Mesenchymal stem cell (in vitro differentiated cells and primary cell): Measurements from ENCODE around the gene DIP2C.

Experiments
- DNase-seq: peaks from one replicate; pipeline ENCODE4 v3.0.0-alpha.2; 2013
- H2AFZ ChIP-seq: one replicate; pipeline ENCODE4 v1.6.1; 2013; ENCODE audit warnings: low read depth, mild to moderate bottlenecking, control low read depth, inconsistent platforms, low read length, moderate library complexity
- H2AK5ac ChIP-seq: 2 replicates; pipeline ENCODE4 v1.6.1; 2013; ENCODE audit warnings: low read length, moderate library complexity, mild to moderate bottlenecking, inconsistent platforms; ENCODE audit not compliant: severe bottlenecking
- H2BK120ac ChIP-seq: one replicate; pipeline ENCODE4 v1.6.1; 2013; ENCODE audit warnings: low read depth, mild to moderate bottlenecking, inconsistent platforms, low read length, moderate library complexity
- H2BK12ac ChIP-seq, 2 experiments: one replicate each; pipeline ENCODE4 v1.6.1; 2013; ENCODE audit warnings: inconsistent platforms in 2 of 2, low read length in 2 of 2, mild to moderate bottlenecking in 2 of 2, moderate library complexity in 2 of 2, control low read depth in 1 of 2
- H2BK15ac ChIP-seq: one replicate; pipeline ENCODE4 v1.6.1; 2013; ENCODE audit warnings: mild to moderate bottlenecking, low read depth, inconsistent platforms; ENCODE audit not compliant: poor library complexity, severe bottlenecking
- H2BK5ac ChIP-seq: 2 replicates; pipeline ENCODE4 v1.6.1; 2013; ENCODE audit warnings: low read depth, mild to moderate bottlenecking, low read length, control low read depth, inconsistent platforms; ENCODE audit not compliant: poor library complexity, severe bottlenecking
- H3K14ac ChIP-seq, 2 experiments: one replicate each; pipeline ENCODE4 v1.6.1; 2013; ENCODE audit warnings: inconsistent platforms in 2 of 2, low read length in 2 of 2, control low read depth in 1 of 2, mild to moderate bottlenecking in 1 of 2, moderate library complexity in 1 of 2
- H3K18ac ChIP-seq, 2 experiments: one replicate each; pipeline ENCODE4 v1.6.1; 2013; ENCODE audit warnings: inconsistent platforms in 2 of 2, low read length in 2 of 2, control low read depth in 1 of 2, low read depth in 1 of 2, mild to moderate bottlenecking in 1 of 2
- H3K23ac ChIP-seq, 2 experiments: one replicate each; pipeline ENCODE4 v1.6.1; 2013; ENCODE audit warnings: inconsistent platforms in 2 of 2, low read length in 2 of 2, mild to moderate bottlenecking in 2 of 2, moderate library complexity in 2 of 2, control low read depth in 1 of 2
- H3K27ac ChIP-seq: 2 replicates; pipeline ENCODE4 v1.5.1; 2013; ENCODE audit warnings: mild to moderate bottlenecking, moderate library complexity, low read length, control low read depth, inconsistent platforms; ENCODE audit not compliant: poor library complexity, severe bottlenecking
- H3K27me3 ChIP-seq, 2 experiments: 2 replicates each; pipeline versions ENCODE4 v1.6.1 to v1.7.0; 2013; ENCODE audit warnings: low read length in 2 of 2, mild to moderate bottlenecking in 2 of 2, moderate library complexity in 2 of 2, control low read depth in 1 of 2, inconsistent platforms in 1 of 2; ENCODE audit not compliant: control insufficient read depth in 1 of 2, insufficient read depth in 1 of 2
- H3K36me3 ChIP-seq, 2 experiments: 2 replicates each; pipeline versions ENCODE4 v1.6.1 to v1.7.0; 2013; ENCODE audit warnings: low read length in 2 of 2, control low read depth in 1 of 2, inconsistent platforms in 1 of 2, low read depth in 1 of 2, mild to moderate bottlenecking in 1 of 2; ENCODE audit not compliant: insufficient read depth in 2 of 2, control insufficient read depth in 1 of 2
- H3K4ac ChIP-seq, 2 experiments: one replicate each; pipeline ENCODE4 v1.6.1; 2013; ENCODE audit warnings: inconsistent platforms in 2 of 2, low read length in 2 of 2, mild to moderate bottlenecking in 2 of 2, moderate library complexity in 2 of 2, control low read depth in 1 of 2, low read depth in 1 of 2
- H3K4me1 ChIP-seq: 2 replicates; pipeline ENCODE4 v1.6.1; 2013; ENCODE audit warnings: low read depth, low read length, control low read depth; ENCODE audit not compliant: control insufficient read depth, insufficient read depth
- H3K4me2 ChIP-seq: 2 replicates; pipeline ENCODE4 v1.6.1; 2013; ENCODE audit warnings: low read length, mild to moderate bottlenecking, inconsistent platforms; ENCODE audit not compliant: poor library complexity, severe bottlenecking
- H3K4me3 ChIP-seq, 2 experiments: 2 replicates each; pipeline versions ENCODE4 v1.5.1 to v1.7.0; 2013; ENCODE audit warnings: low read length in 2 of 2, mild to moderate bottlenecking in 2 of 2, control low read depth in 1 of 2, low read depth in 1 of 2; ENCODE audit not compliant: insufficient read depth in 1 of 2
- H3K79me1 ChIP-seq: replicated peaks from 2 replicates; pipeline ENCODE4 v1.6.1; 2013; ENCODE audit warnings: mild to moderate bottlenecking, control low read depth, low read length, inconsistent platforms; ENCODE audit not compliant: poor library complexity, severe bottlenecking
- H3K9ac ChIP-seq: 2 replicates; pipeline ENCODE4 v1.7.0; 2013; ENCODE audit warnings: mild to moderate bottlenecking, low read length, moderate library complexity
- H3K9me3 ChIP-seq: 2 replicates; pipeline ENCODE4 v1.7.0; 2013; ENCODE audit warnings: mild to moderate bottlenecking, low read length; ENCODE audit not compliant: control insufficient read depth
- H4K8ac ChIP-seq: one replicate; pipeline ENCODE4 v1.6.1; 2013; ENCODE audit warnings: inconsistent platforms, mild to moderate bottlenecking, low read length, moderate library complexity
- H4K91ac ChIP-seq: one replicate; pipeline ENCODE4 v1.6.1; 2013; ENCODE audit warnings: mild to moderate bottlenecking, low read length, inconsistent platforms
- WGBS: methylation state at CpG from one replicate; pipeline ENCODE4 v1.1.7; 2013; ENCODE audit warnings: mixed read lengths; 5-methylcytosine and 5-hydroxymethylcytosine counted together

The DIP2C gene

DNA sequence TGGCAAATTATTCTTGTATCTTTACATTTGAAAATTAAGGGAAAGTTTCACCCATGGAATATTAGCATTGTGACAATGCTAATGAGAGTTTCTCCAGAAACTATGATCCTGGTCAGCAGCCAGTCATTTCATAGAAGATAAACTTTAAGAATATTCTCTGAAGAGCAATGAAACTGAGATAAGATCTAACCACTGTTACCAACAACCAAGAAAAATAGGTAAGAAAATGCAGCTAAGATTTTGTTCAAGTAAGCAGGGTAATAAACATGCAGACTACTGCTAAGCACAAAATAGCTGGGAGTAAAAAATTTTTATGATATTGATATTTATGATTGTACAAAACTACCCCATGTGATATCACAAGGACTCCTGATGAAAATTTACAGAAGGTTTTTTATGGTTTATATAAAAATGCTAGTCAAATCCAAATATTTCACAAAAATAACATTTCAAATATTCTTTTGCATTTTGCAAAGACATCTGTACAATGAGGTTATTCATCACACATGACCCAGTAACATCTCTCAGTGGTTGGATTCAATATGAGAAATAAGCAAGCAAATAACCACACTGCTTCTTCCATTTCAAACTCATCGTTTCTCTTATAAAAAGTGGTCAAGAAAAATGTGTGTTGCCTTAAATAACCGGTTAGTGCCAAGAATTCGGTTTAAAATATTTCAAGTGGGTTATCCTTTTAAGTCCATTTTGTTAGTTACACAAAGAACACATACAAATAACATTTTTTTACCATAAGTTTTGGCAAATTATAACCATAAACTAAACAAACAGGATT is 251.6 kb downstream of the DIP2C start:
- peaks cover 14% of the 10 kb centered on the region for H3K79me1 ChIP-seq
- H2BK15ac ChIP-seq = no peak overlapping the region
- H3K9me3 ChIP-seq = no peaks in the 10 kb centered on the region
- H3K36me3 ChIP-seq = peaks cover 30 to 52% of the 10 kb centered on the region in 2 experiments
- H2BK12ac ChIP-seq = no peak overlapping the region
- no peak overlapping the region for H3K23ac ChIP-seq
- no peak overlapping the region for H3K9ac ChIP-seq
- no peak overlapping the region for H2BK5ac ChIP-seq
- H3K4me3 ChIP-seq = no peak overlapping the region
- peaks cover 3% of the 10 kb centered on the region for H3K4me1 ChIP-seq
- no peak overlapping the region for H3K4ac ChIP-seq
- H4K91ac ChIP-seq = no peak overlapping the region
- H3K27ac ChIP-seq = no peak overlapping the region
- no CpG with 5 or more reads among the region's 3 CpGs for WGBS
- no peak for DNase-seq
- H3K18ac ChIP-seq = no peak overlapping the region
- H3K27me3 ChIP-seq = no peaks in the 10 kb centered on the region
- H2AFZ ChIP-seq = no peak overlapping the region
- no peak overlapping the region for H3K14ac ChIP-seq
- no peak overlapping the region for H4K8ac ChIP-seq
- H2AK5ac ChIP-seq = no peak overlapping the region
- no peak overlapping the region for H2BK120ac ChIP-seq
- H3K4me2 ChIP-seq = no peak overlapping the region

GRCh38 chr10:436911-437665 is 252.4 kb downstream of the DIP2C start:
- no peak overlapping the region for H2AK5ac ChIP-seq
- H3K4me1 ChIP-seq = peaks cover 3% of the 10 kb centered on the region
- 90% methylated on average over 13 of the region's 17 CpGs for WGBS
- no peak overlapping the region for H3K18ac ChIP-seq
- no peak overlapping the region for H3K4me3 ChIP-seq
- no peak overlapping the region for H2BK12ac ChIP-seq
- no peak overlapping the region for H4K91ac ChIP-seq
- H3K4me2 ChIP-seq = no peak overlapping the region
- H3K4ac ChIP-seq = no peak overlapping the region
- H3K36me3 ChIP-seq = peaks cover 30 to 57% of the 10 kb centered on the region in 2 experiments
- no peak overlapping the region for H3K9ac ChIP-seq
- H3K9me3 ChIP-seq = peaks cover under 1% of the 10 kb centered on the region
- no peak overlapping the region for H2AFZ ChIP-seq
- no peak for DNase-seq
- no peak overlapping the region for H3K27ac ChIP-seq
- H3K23ac ChIP-seq = no peak overlapping the region
- H4K8ac ChIP-seq = no peak overlapping the region
- H2BK120ac ChIP-seq = no peak overlapping the region
- H3K27me3 ChIP-seq = no peaks in the 10 kb centered on the region
- H3K79me1 ChIP-seq = peaks cover 13% of the 10 kb centered on the region
- H3K14ac ChIP-seq = no peak overlapping the region
- no peak overlapping the region for H2BK15ac ChIP-seq
- no peak overlapping the region for H2BK5ac ChIP-seq

DNA sequence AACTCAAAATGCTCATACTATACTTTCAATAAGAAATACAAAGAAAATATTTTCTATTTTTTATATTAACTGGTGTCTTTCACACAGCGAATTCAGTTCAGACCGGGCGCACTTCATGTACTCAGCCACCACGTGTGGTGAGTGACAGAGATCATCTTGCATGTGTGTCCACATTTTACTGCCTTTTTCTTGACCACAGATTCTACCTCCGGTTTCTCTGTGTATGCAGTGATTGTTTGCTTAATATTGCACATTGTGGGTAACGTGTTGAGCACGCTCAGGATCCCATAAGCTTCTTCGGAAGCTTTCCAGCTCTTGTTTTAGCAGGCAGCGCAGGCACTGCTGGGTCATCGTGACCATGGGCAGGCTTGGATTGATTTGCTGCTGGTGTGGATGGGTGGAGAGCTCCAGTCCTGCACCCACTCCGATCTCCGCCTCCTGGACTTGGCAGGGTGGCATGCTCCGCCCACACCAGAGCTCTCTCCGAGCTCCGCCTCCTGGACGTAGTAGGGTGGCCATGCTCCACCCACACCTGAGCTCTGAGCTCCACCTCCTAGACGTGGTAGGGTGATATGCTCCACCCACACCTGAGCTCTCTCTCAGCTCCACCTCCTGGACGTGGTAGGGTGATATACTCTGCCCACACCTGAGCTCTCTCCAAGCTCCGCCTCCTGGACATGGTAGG is 253.3 kb downstream of the DIP2C start:
- Histone ChIP-seq H3K18ac (no peak overlapping the region), H3K4me3 (no peak overlapping the region), H2AFZ (no peak overlapping the region), H2AK5ac (no peak overlapping the region), H3K4me1 (peaks cover under 1% of the 10 kb centered on the region), H3K4me2 (no peak overlapping the region), H3K27ac (no peak overlapping the region), H2BK15ac (no peak overlapping the region), H2BK120ac (no peak overlapping the region), H3K79me1 (peaks cover 11% of the 10 kb centered on the region), H4K8ac (no peak overlapping the region), H3K36me3 (peaks cover 30 to 61% of the 10 kb centered on the region in 2 experiments), H3K9me3 (peaks cover 3% of the 10 kb centered on the region), H3K9ac (no peak overlapping the region), H2BK12ac (no peak overlapping the region), H4K91ac (no peak overlapping the region), H3K14ac (no peak overlapping the region), H3K27me3 (no peaks in the 10 kb centered on the region), H2BK5ac (no peak overlapping the region), H3K23ac (no peak overlapping the region), H3K4ac (no peak overlapping the region)
- DNase-seq = no peak
- WGBS = 97% methylated on average over 18 of the region's 19 CpGs

GRCh38 chr10:435397-435796 is 254.1 kb downstream of the DIP2C start:
- H3K36me3 ChIP-seq = peaks cover 26 to 55% of the 10 kb centered on the region in 2 experiments
- no peak overlapping the region for H4K91ac ChIP-seq
- no peak overlapping the region for H2BK120ac ChIP-seq
- no peaks in the 10 kb centered on the region for H3K4me1 ChIP-seq
- H3K14ac ChIP-seq = no peak overlapping the region
- no peaks in the 10 kb centered on the region for H3K27me3 ChIP-seq
- no peak overlapping the region for H3K4ac ChIP-seq
- no peak for DNase-seq
- no peak overlapping the region for H2BK5ac ChIP-seq
- H2BK15ac ChIP-seq = no peak overlapping the region
- no peak overlapping the region for H4K8ac ChIP-seq
- H3K9ac ChIP-seq = no peak overlapping the region
- H3K79me1 ChIP-seq = peaks cover 7% of the 10 kb centered on the region
- no peak overlapping the region for H3K4me2 ChIP-seq
- no peak overlapping the region for H3K4me3 ChIP-seq
- H3K27ac ChIP-seq = no peak overlapping the region
- H3K9me3 ChIP-seq = peaks cover 3% of the 10 kb centered on the region
- no peak overlapping the region for H3K23ac ChIP-seq
- no peak overlapping the region for H2BK12ac ChIP-seq
- no peak overlapping the region for H2AK5ac ChIP-seq
- 89% methylated on average over 3 of the region's 3 CpGs for WGBS
- H2AFZ ChIP-seq = no peak overlapping the region
- no peak overlapping the region for H3K18ac ChIP-seq
